Activated CD4-positive, alpha-beta T cell treated with anti-CD3 and anti-CD28 coated beads, Interleukin-2, amount 50 U/mL, for 4 hours (primary cell): ENCODE data around the gene ZNF532.
"Not testable (repeated sequence)": the region's sequence is repeated elsewhere in the genome, so short reads cannot be mapped to it uniquely, and the experiment has no call there.

Experiments used
- DNase-seq, 2 experiments: peaks; one replicate each; pipeline ENCODE4 v3.0.0-alpha.2; 2020

ZNF532 gene

GRCh38 chr18:58864146-58865032, at the start of gene ZNF532:
Gene ZNF532, plus strand, starts transcription at chr18:58864877. CDS start in a region left out here.
- DNase-seq, result no peak

GRCh38 chr18:58819051-58819450, 45.6 kb upstream of the ZNF532 start:
- peak in 1 of 2 experiments; percentile 4 for DNase-seq

- DNase-seq, result no peak
Observed at GRCh38 chr18:58820251-58820650, 44.4 kb upstream of the ZNF532 start.

- DNase-seq, result no peak
Observed at GRCh38 chr18:58822944-58823343, 41.7 kb upstream of the ZNF532 start.

- no peak for DNase-seq
Observed at GRCh38 chr18:58823412-58823811, 41.3 kb upstream of the ZNF532 start.

GRCh38 chr18:58826926-58827325, 37.8 kb upstream of the ZNF532 start:
- DNase-seq, result not testable (repeated sequence)

GRCh38 chr18:58827428-58827827, 37.2 kb upstream of the ZNF532 start:
- no peak for DNase-seq

GRCh38 chr18:58827886-58828285, 36.8 kb upstream of the ZNF532 start:
- DNase-seq, result no peak

- no peak for DNase-seq
Observed at GRCh38 chr18:58828399-58829121, 36.1 kb upstream of the ZNF532 start.

GRCh38 chr18:58829263-58829662, 35.4 kb upstream of the ZNF532 start:
- DNase-seq, result no peak

GRCh38 chr18:58829886-58830285, 34.8 kb upstream of the ZNF532 start:
- not testable (repeated sequence) for DNase-seq

GRCh38 chr18:58831606-58832005, 33.1 kb upstream of the ZNF532 start:
- DNase-seq, result no peak

- no peak for DNase-seq
Observed at GRCh38 chr18:58838165-58838860, 26.4 kb upstream of the ZNF532 start.

GRCh38 chr18:58838946-58839345, 25.7 kb upstream of the ZNF532 start:
- no peak for DNase-seq

GRCh38 chr18:58842978-58843687, 21.5 kb upstream of the ZNF532 start:
- DNase-seq, result no peak

- no peak for DNase-seq
Observed at GRCh38 chr18:58843688-58844035, 21.0 kb upstream of the ZNF532 start.

GRCh38 chr18:58844871-58845270, 19.8 kb upstream of the ZNF532 start:
- no peak for DNase-seq

GRCh38 chr18:58845928-58846724, 18.6 kb upstream of the ZNF532 start:
- DNase-seq, result no peak

GRCh38 chr18:58847383-58848071, 17.1 kb upstream of the ZNF532 start:
- DNase-seq, result no peak

GRCh38 chr18:58848685-58849084, 16.0 kb upstream of the ZNF532 start:
- no peak for DNase-seq

- DNase-seq, result no peak
Observed at GRCh38 chr18:58850786-58851469, 13.7 kb upstream of the ZNF532 start.
